Kidney tubule cell (primary cell): Measurements from ENCODE around the gene PTAFR.
"Not testable (repeated sequence)": the region's sequence is repeated elsewhere in the genome, so short reads cannot be mapped to it uniquely, and the experiment has no call there.

Experiments
- DNase-seq: peaks from one replicate; pipeline ENCODE4 v3.0.0-alpha.2; 2018; ENCODE audit warnings: low spot score

Gene PTAFR

DNA sequence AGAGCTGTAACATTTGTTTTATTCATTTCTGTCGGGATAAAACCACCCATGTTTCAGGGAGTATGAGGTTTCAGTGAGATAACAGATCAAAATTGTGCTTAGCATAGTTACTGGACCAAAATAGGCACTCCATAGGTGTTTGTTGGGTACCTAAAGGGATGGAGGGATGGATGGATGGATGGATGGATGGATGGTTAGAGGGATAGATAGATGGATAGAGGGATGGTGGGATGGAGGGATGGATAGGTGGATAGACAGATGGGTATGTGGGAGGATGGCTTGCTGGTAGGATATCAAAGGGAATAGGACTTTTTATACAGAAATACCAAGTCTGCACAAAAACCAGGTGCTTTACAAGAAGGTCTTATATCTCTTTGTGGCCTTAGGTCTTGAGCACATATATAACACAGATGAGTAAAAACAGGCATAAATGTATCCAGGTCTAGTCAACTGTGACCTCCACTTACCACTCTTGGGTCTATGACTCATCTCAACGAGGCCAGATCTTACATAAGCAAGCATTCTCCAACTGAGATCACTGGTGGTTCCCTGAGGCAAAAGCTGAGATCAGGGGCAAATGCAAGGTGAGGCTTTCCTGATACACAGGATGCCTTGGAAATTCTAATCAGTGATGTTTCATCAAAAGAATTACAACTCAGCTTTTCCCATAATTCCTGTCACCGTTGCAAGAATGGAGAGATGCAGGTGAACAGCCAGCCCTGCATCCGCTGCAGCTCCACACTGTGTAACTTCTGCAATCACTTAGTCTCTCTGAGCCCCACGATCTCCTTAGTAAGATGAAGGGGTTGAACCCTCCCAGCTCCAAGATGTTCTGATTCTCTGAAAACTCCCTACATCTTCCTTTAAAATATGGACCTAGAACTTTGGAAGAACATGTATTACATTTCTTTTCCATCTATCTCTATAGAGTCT lies 32.0 kb downstream of the PTAFR start:
- DNase-seq = peak; percentile 92

DNA sequence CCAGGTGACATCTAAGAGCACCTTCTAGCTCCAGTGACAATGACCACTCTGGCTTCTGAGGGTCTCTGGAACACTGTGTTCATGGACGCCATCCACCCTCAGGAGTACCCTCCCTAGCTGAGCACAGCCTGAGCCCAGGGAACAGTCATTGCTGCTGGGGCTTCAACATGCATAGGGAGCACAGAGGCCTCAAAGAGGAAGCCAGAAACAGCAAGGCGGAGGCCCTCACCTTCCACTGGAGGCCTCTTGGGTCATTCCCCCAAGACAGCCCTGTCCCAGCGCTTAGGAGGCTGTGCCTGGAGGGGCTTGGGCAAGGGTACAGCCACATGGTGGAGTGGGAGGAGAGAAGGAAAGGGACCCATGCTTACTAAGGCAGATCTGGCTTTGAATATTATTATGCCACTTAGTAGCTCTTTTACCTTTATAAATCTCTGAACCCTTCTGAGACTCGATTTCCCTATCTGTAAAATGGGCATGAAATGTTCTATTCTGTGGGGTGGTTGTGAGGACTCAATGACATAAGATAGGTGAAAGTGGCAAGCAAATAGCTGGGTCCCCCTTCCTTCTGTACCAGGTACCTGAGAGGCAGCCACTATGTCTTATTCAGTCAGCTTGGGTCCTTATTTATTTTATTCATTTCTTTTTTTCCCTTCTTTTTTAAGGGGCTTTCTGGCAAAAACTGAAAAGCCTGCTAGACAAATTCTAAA lies 32.8 kb downstream of the PTAFR start:
- DNase-seq = no peak

DNA sequence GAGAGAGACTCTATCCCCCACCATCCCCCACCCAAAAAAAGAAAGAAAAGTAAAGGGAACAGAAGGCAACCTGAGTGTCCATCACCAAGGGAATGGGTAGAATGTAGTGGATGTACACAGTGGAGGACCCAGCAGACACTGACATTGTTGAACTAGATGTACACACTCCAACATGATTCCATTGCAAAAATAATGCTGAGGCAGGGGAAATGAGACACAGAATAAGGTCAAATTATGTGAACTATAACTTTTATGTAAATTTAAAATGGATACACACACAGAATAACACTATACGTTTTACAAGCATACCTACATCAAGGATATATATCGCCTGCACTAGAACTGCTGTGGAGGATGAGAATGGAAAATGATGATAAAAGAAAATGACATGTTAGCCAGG lies 34.8 kb downstream of the PTAFR start:
- DNase-seq = no peak

DNA sequence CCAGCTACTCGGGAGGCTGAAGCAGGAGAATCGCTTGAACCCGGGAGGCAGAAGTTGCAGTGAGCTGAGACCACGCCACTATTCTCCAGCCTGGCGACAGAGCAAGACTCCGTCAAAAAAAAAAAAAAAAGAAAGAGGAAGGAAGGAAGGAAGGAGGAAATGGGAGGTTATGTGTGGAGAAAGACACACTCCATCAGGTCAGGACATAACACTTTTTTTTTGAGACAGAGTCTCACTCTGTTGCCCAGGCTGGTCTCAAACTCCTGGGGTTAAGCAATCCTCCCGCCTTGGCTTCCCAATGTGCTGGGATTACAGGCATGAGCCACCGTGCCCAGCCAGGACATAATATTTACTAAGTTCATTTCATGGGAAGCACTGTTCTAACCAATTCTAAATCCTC lies 36.6 kb downstream of the PTAFR start:
- DNase-seq = not testable (repeated sequence)

DNA sequence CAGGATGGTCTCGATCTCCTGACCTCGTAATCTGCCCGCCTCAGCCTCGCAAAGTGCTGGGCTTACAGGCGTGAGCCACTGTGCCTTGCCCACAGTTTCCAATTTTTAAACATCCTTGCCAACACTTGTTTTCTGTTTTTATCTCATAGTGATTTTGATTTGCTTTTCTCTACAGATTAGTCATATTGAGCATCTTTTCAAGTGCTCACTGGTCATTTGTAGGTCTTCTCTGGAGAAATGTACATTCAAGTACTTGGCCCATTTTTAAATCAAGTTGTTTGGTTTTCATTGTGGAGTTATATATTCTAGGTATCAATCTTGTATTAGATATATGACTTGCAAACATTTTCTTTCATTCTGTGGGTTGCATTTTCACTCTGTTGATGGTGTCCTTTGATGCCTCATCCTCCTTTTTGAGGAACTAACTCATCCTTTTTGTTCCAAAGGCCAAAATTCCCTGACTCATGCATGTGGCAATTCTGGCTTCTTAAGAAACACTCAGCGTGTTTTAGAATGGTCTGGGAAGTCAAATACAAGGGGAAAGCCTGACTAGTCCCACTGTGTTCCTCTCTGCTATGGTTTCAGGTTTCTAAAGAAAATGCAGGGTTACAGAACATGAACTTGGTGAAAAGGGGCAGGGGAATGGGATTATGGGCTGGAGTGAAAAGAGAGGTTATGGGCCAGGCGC lies 37.3 kb downstream of the PTAFR start:
- peak; percentile 48 for DNase-seq

DNA sequence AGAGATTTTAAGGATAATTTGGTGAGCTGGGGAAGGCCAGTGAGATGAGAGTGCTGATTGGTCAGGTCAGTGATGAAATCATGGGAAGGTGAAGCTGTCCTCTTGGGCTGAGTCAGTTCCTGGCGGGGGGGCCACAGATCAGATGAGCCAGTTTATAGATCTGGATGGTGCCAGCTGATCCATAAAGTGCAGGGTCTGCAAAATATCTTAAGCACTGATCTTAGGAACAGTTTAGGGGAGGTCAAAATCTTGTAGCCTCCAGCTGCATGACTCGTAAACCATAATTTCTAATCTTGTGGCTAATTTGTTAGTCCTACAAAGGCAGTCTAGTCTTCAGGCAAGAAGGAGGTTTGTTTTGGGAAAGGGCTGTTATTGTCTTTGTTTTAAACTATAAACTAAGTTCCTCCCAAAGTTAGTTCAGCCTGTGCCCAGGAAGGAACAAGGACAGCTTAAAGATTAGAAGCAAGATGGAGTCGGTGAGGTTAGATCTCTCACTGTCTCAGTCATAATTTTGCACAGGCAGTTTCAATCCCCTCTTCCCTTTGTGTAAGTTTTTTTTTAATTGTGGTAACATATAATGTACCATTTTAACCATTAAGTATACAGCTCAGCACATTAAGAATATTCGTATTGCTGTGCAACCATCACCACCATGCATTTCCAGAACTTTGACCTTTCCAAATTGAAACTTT lies 39.4 kb downstream of the PTAFR start:
- peak; percentile 70 for DNase-seq

DNA sequence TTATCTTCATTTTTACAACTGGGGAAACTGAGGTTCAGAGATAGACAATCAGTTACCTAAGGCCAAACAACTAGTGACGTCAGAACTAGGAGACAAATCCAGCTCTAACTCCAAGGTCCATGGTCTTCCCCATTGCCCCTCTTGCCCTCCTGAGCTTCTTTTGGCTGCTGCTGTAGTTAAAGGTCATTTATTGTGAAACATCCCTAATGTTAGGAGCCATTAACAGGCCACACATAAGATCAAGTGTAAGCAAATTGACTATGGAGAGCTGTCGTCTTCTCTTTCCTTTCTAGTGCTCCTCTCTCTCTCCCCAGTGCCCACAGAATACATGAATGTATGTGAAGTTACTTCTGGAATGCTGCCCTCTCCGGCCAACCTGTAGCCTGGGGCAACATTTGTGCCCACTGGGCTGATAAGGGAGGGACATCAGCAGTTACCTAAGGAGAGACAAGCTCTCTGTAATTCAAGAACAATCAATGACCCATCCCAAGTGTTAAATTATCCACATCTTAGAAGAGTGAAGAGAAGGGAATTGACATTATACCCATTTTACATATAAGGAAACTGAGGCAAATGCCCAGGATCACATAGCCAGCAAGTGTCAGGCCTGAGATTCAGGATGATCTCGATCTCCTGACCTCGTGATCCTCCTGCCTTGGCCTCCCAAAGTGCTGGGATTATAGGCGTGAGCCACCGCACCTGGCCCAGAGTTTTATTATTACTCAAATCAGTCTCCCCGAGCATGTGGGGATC lies 40.1 kb downstream of the PTAFR start:
- peak; percentile 58 for DNase-seq

DNA sequence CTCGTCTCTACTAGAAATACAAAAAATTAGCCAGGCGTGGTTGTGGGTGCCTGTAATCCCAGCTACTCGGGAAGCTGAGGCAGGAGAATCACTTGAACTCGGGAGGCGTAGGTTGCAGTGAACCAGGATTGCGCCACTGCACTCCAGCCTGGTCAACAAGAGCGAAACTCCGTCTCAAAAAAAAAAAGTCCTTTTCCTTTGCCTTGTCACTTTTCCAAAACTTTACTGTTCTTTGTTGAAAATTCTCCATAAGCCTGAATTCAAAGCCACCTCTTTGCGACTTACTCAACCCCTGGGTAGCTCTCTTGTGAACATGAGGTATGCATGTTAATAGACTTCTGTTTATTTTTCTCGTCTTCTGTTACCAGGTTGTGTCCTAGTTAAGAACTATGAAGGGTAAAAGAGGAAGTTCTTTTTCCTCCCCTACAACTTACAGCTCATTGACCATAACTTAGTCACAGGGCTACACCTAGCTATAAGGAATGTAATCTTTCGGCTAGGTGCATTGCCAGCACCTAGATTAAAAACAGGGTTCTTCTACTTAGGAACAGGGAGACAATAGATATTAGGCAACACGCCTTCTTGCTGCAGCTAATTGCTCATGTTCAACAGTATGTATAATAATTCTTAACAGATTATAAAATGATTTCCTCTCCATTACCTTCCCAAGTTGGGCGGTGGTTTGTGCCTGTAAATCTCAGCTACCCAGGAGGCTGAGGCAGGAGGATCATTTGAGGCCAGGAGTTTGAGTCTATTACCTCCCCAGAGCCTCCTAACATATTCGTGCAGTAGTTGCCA lies 40.9 kb downstream of the PTAFR start:
- DNase-seq = peak; percentile 98

DNA sequence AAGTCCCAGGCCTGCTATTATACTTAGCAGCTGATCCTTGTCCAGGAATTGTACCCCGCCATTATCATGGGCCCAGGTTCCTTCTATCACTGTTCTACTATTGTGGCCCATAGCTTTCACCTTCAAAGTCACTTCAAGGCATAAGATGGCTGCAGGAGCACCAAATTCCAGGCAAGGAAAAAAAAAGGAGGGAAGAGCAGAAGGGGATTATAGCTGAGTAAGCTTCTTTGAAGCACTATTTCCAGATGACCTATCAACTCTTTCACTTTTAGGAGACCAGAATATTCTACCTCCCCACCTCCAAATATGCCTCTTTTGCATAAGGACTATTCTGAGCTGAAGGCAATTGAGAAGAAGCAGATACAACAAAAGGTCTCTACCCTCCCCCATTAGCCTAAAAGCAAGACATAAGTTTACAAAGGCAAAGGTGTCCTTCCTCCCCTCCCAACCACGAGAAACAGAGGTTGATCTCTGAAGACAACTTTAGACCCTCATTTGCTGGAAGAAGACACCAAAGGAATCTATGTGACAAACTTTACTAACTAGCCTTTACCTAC lies 41.8 kb downstream of the PTAFR start:
- DNase-seq = no peak

DNA sequence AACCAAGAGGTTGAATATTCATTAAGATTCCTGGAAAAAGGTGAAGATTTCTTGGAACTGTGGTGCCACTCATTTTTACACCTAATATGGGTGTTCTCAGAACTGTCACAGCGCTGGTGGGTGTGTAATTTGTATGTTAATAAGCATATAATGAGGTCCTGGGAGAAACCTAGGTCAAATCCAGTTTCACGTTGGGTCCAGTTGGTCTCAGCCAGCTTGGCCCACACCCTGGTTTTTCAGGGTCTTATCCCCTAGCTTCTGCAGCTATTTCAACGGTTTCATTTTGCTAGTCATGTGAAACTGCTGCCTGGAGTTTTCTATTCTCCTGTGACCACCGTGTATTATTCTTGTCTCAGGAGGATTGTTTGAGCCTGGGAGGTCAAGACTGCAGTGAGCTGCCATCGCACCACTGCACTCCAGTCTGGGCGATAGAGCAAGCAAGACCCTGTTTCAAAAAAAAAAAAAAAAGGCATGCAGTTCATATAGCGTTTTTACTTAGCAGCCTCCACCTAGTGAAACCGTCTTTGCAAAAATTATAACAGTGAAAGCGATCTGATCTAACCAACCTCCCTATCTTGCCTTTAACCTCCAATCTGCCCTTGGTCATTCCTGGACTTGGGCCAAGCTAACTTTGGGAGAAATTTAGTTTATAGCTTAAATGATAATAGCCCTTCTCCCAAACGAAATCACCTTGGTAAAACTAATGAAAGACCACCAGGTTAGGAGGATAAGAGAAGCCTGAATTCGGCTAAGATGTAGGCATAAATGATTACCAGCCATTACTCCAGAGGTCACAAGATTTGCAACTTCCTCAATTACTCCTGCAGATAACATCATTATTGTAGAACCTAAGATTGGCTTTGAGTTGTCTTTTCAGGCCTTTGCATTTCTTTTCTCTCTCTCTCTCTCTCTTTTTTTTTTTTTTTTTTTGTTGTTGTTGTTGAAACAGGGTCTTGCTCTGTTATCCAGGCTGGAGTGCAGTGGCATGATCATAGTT lies 44.0 kb downstream of the PTAFR start:
- DNase-seq = no peak

DNA sequence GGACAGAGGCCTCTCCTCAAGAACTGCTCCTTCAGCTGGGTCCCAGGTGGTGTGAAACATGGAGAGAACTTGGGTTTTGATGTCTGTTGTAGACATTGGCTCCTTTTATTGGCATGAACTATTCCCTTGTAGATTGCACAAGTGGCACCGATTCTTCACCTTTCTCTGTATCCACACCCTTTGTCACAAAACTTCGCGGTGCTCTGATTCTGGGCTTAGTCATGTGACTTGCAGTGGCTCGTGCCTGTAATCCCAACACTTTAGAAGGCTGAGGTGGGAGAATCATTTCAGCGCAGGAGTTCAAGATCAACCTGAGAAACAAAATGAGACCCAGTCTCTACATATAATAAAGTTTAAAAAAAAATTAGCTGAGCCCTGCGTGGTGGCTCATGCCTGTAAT lies 45.6 kb downstream of the PTAFR start:
- no peak for DNase-seq

DNA sequence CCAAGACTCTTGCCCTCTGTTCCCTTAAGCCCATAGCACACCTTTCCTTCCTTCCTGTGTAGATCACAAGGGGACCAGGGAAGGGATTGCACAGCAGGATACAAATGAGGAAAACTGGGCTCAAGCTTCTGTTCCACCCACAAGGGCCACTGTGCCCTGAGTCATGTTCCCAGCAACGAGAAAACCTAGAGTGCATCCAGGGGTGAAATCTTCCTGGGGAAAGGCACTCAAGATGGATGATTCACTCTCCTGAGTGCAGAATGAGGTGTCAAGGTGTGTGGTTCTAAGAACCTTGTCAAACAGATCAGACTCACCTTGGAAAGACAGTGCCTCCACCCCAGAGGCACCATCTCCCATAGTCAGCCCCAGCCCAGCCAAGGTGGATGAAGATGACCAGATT lies 47.3 kb downstream of the PTAFR start:
- DNase-seq = peak; percentile 98

DNA sequence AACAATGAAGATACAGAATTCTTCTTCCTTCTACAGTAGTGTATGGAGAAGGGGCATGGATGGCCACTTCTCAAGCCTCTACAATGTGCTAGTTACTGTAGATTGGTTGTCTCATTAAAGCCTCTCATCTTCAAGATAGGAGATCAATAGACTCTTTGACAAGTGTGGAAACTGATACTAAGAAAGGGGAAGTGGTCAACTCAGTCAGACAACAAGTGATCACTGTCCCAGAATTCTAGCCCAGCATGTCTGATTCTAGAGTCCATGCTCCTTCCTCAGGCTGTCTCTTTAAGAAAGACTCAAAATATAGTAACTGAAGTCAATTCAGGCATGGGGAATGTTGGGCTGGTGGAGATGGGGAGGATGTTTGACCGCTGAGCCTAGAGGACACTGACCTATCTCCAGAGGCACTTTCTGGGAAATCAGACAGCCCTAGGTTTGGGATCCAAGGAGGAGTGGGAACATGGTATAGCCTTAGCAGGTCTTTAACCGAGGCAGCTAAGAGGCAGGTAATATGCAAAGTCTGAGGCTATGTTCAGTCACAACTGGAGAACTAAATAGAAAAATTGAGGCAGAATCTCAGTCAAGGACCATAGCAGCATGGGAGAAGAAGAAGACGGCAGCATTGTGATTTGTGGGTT lies 48.8 kb downstream of the PTAFR start:
- no peak for DNase-seq

DNA sequence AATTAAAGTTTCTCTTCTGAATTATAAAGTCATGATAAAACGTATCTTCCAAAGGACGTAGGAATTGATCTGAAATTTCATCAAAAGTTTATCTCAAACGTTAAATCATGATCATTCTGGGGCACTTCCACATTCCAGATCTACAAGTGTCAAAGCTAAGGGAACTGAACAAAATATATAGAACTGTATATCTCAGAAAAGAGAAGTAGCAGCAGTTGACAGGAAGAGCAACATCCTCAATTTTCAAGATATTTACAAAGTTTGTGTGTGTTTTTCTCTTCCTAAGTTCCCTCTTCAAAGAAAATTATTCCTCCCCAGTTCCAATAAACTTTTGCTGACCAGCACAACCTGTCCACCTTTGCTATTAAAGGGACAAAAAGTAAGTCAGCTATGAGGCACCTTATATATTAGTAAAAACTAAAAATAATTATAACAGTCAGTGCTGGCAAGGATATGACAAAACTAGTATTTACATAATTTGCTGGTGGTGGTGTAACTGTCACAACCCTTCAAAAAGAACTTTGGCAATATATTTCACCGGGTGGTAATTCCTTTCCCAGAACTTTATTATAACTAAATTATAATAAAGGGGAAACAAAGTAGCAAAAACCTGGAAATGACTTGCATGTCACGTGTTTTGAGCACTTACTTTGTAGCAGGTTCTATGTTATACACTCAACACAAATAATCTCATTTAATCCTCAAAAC lies 49.6 kb downstream of the PTAFR start:
- no peak for DNase-seq

DNA sequence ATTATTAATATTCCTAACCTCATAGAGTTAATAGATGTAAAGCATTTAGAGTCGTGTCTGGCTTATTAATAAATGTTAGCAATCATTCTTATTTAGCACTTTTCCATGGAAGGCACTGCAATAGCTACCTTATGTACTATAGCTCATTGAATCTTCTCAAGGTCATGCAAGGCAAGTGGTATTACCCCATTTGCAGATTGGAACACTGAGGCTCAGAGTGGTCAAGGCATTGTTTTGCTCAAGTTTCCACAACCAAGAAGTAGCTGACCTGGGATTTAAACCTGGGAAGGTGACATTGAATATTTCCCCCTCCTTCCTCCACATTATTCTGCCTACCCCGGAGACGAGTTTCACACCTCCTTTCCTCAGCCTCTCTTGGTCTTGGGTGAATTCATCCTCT lies 50.3 kb downstream of the PTAFR start:
- no peak for DNase-seq

DNA sequence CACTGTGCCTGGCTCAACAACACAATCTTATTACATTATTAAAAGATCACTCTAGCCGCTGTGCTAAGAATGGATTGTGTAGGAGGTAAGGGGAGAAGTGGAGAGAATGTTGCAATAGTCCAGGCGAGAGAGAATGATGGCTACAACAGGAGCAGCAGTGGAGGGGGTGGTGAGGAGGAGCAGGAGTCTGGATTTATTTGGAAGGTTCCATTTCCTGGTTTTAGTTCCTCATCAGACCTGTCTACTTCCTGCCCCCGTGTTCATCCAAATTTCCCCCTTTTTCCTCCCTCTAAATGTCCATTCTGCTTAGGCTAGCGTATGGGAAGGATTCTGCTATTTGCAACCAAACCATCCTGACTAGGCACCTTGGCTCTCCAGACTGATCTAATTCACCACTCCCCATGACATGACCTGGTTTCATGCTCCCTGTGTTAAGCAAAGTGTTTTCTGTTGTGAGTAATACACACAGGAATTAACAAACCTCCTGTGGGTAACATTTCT lies 53.0 kb downstream of the PTAFR start:
- DNase-seq = peak; percentile 90

DNA sequence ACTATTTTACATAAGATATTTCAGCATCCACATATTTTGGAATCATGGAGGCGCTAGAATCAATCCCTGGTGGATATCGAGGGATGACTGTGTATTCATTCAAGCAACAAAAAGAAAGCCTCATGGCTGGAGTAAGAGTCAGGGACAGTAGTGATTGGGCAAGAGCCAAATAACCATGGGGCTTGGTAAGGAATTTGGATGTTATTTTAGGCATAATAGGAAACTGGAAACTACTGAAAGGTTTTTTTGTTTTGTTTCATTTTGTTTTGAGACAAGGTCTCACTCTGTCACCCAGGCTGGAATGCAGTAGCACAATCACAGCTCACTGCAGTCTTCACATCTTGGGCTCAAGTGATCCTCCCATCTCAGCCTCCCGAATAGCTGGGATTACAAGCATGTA lies 54.3 kb downstream of the PTAFR start:
- peak; percentile 65 for DNase-seq

DNA sequence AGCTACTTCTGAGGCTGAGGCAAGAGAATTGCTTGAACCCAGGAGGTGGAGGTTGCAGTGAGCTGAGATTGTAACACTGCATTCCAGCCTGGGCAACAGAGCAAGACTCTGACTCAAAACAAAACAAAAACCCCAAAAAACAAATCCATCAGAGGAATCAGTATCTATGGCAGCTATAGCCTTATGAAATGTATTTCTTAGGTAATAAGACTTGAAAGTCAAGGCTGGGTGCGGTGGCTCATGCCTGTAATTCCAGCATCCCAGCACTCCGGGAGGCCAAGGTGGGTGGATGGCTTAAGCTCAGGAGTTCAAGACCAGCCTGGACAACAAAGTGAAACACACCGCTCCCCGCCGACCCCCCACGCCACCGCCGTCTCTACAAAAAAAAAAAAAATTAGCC lies 56.9 kb downstream of the PTAFR start:
- DNase-seq = no peak
